Neural progenitor cell (in vitro differentiated cells): Measurements from ENCODE around the gene COTL1. TPM values are rescaled to one million over a fixed set of nuclear protein-coding genes. Genes with fewer than 3 reads are reported as not detected.
A peak's percentile ranks its signal among the peaks of the same experiment; 100 is the strongest.

ENCODE experiments used
- DNase-seq: peaks from one replicate; pipeline ENCODE4 v3.0.0-alpha.2; 2016; ENCODE audit warnings: low spot score
- H2AFZ ChIP-seq: fragments of 200-600 bp; sonication (generic); replicated peaks from 2 replicates; pipeline ENCODE4 v1.6.1; 2016; ENCODE audit warnings: antibody characterized with exemption
- H3F3A ChIP-seq: fragments of 200-600 bp; sonication (generic); 2 replicates; pipeline ENCODE4 v1.6.1; 2016; ENCODE audit warnings: antibody characterized with exemption, low read depth
- H3K27ac ChIP-seq: fragments of 200-600 bp; sonication (generic); 2 replicates; pipeline ENCODE4 v1.5.1; 2016; ENCODE audit warnings: mild to moderate bottlenecking
- H3K27me3 ChIP-seq: fragments of 200-600 bp; sonication (generic); 2 replicates; pipeline ENCODE4 v1.6.1; 2016; ENCODE audit warnings: mild to moderate bottlenecking, moderate library complexity
- H3K36me3 ChIP-seq: fragments of 200-600 bp; sonication (generic); 2 replicates; pipeline ENCODE4 v1.5.1; 2016
- H3K4me1 ChIP-seq: fragments of 200-600 bp; sonication (generic); 2 replicates; pipeline ENCODE4 v1.6.1; 2016; ENCODE audit warnings: mixed run types
- H3K4me2 ChIP-seq: fragments of 200-600 bp; sonication (generic); 2 replicates; pipeline ENCODE4 v1.6.1; 2016
- H3K4me3 ChIP-seq: fragments of 200-600 bp; sonication (generic); 2 replicates; pipeline ENCODE4 v1.5.1; 2016
- H3K79me2 ChIP-seq: fragments of 200-600 bp; sonication (generic); 2 replicates; pipeline ENCODE4 v1.6.1; 2016; ENCODE audit warnings: low read depth
- H3K9ac ChIP-seq: fragments of 200-600 bp; sonication (generic); 2 replicates; pipeline ENCODE4 v1.6.1; 2016
- H3K9me3 ChIP-seq: fragments of 200-600 bp; sonication (generic); 2 replicates; pipeline ENCODE4 v1.5.1; 2016; ENCODE audit warnings: low read depth
- H4K20me1 ChIP-seq: fragments of 200-600 bp; sonication (generic); 2 replicates; pipeline ENCODE4 v1.6.1; 2016; ENCODE audit warnings: low read depth
- H3K27ac Mint-ChIP-seq: 3 replicates; pipeline ENCODE4 v1.8.0; 2021; ENCODE audit warnings: mixed read lengths
- H3K27me3 Mint-ChIP-seq: 2 replicates; pipeline ENCODE4 v1.8.0; 2022; ENCODE audit warnings: low read depth, mild to moderate bottlenecking, inconsistent platforms, moderate library complexity, mixed read lengths; ENCODE audit not compliant: insufficient read depth
- H3K36me3 Mint-ChIP-seq: 3 replicates; pipeline ENCODE4 v1.8.0; 2021; ENCODE audit warnings: mixed read lengths
- H3K4me1 Mint-ChIP-seq: 3 replicates; pipeline ENCODE4 v1.8.0; 2021; ENCODE audit warnings: mixed read lengths
- H3K4me3 Mint-ChIP-seq: 3 replicates; pipeline ENCODE4 v1.8.0; 2021; ENCODE audit warnings: mild to moderate bottlenecking, moderate library complexity, mixed read lengths
- H3K9me3 Mint-ChIP-seq: 3 replicates; pipeline ENCODE4 v1.8.0; 2020; ENCODE audit warnings: mixed read lengths
- EZH2 ChIP-seq: fragments of 200-600 bp; sonication (generic); IDR thresholded peaks from 2 replicates; pipeline ENCODE4 v1.6.1; 2017; ENCODE audit warnings: antibody characterized with exemption, mild to moderate bottlenecking, moderate library complexity
- EZH2phosphoT487 ChIP-seq: fragments of 200-600 bp; sonication (generic); IDR thresholded peaks from 2 replicates; pipeline ENCODE4 v1.6.1; 2017; ENCODE audit warnings: antibody characterized with exemption
- total RNA-seq: library from RNA; depleted of rRNA; stranded (reverse); fragments of >200 nt; gene quantifications from 2 replicates; pipeline ENCODE4 v1.2.3, GENCODE V29; 2015; ENCODE audit warnings: low replicate concordance
- TF ChIP-seq, protein P1 (sequence below): fragments of 200-600 bp; sonication (generic); IDR thresholded peaks from 2 replicates; pipeline ENCODE4 v1.5.1; 2017; ENCODE audit warnings: antibody characterized with exemption, mild to moderate bottlenecking

Gene COTL1
- total RNA-seq, 1 donor from 2014 or later = 46.9 TPM

GRCh38 chr16:84643674-84644073, 25.8 kb upstream of the COTL1 start:
- TF ChIP-seq, protein P1, sequence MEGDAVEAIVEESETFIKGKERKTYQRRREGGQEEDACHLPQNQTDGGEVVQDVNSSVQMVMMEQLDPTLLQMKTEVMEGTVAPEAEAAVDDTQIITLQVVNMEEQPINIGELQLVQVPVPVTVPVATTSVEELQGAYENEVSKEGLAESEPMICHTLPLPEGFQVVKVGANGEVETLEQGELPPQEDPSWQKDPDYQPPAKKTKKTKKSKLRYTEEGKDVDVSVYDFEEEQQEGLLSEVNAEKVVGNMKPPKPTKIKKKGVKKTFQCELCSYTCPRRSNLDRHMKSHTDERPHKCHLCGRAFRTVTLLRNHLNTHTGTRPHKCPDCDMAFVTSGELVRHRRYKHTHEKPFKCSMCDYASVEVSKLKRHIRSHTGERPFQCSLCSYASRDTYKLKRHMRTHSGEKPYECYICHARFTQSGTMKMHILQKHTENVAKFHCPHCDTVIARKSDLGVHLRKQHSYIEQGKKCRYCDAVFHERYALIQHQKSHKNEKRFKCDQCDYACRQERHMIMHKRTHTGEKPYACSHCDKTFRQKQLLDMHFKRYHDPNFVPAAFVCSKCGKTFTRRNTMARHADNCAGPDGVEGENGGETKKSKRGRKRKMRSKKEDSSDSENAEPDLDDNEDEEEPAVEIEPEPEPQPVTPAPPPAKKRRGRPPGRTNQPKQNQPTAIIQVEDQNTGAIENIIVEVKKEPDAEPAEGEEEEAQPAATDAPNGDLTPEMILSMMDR = no peak
- no peak for TF ChIP-seq EZH2

GRCh38 chr16:84643180-84643583, 25.3 kb upstream of the COTL1 start:
- Histone ChIP-seq H3K4me3 (no peak overlapping the region), H3K36me3 (no peaks in the 10 kb centered on the region), H3K9me3 (no peaks in the 10 kb centered on the region), H3K79me2 (no peaks in the 10 kb centered on the region), H3K27ac (no peak overlapping the region), H3K4me2 (no peak overlapping the region), H2AFZ (no peak overlapping the region), H3K27me3 (peaks cover 32% of the 10 kb centered on the region), H3K9ac (no peak overlapping the region), H4K20me1 (no peaks in the 10 kb centered on the region), H3K4me1 (no peaks in the 10 kb centered on the region), H3F3A (peaks cover 6% of the 10 kb centered on the region)
- no peak for DNase-seq
- Mint-ChIP-seq H3K9me3 (peaks cover 4% of the 10 kb centered on the region), H3K4me3 (no peak overlapping the region), H3K36me3 (peaks cover 2% of the 10 kb centered on the region), H3K27me3 (peaks cover 4% of the 10 kb centered on the region), H3K4me1 (peaks cover 60% of the 10 kb centered on the region), H3K27ac (no peak overlapping the region)
- no peak for TF ChIP-seq EZH2phosphoT487
- TF ChIP-seq EZH2 = no peak
- TF ChIP-seq, protein P1 = no peak

More at GRCh38 chr16:84643674-84644073, 25.8 kb upstream of the COTL1 start:
- H3K36me3 Mint-ChIP-seq = peaks cover 2% of the 10 kb centered on the region
- H3K79me2 ChIP-seq = no peaks in the 10 kb centered on the region
- H3K9ac ChIP-seq = no peak overlapping the region
- no peaks in the 10 kb centered on the region for H4K20me1 ChIP-seq
- no peak overlapping the region for H3K27ac ChIP-seq
- peaks cover 3% of the 10 kb centered on the region for H3K27me3 Mint-ChIP-seq
- no peak overlapping the region for H3K27ac Mint-ChIP-seq
- H3F3A ChIP-seq = peaks cover 6% of the 10 kb centered on the region
- peaks cover 55% of the 10 kb centered on the region for H3K4me1 Mint-ChIP-seq
- no peaks in the 10 kb centered on the region for H3K9me3 ChIP-seq
- H3K4me2 ChIP-seq = no peak overlapping the region
- no peak overlapping the region for H3K4me3 ChIP-seq
- no peaks in the 10 kb centered on the region for H3K4me1 ChIP-seq
- H3K36me3 ChIP-seq = no peaks in the 10 kb centered on the region
- no peak for DNase-seq
- H2AFZ ChIP-seq = no peak overlapping the region
- H3K4me3 Mint-ChIP-seq = no peak overlapping the region
- H3K27me3 ChIP-seq = peaks cover 32% of the 10 kb centered on the region
- peaks cover 4% of the 10 kb centered on the region for H3K9me3 Mint-ChIP-seq

DNA sequence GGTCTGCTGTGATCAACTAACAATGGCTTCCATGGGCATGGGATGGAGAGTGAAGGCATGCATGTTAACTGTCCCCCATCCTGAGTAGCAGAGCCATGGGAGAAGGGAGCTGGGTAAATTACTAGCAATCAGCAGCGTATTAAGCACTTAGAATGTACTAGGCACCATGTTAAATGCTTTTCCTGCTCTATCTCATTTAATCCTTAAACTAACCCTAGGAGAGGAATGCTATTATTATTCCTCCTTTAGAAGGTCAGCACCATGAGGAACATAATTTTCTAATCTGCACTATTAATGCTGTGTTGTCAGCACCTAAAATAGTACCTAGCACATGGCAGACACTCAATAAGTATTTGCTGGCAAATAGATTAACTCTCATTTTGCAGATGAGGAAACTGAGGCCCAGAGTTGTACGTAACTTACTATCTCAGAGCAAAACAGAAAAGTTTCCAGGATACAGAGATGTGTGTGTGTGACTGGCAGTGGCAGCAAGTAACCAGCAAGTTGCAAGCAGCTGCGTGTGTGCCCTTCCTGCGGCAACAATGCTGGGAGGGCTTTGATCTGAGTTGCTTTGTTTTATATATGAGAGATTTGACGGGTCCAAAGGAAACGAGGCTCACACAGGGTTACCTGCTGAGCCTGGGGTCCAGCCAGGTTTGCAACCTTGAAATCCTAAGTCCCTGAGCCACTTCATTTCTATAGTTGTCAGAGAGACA, 23.9 kb upstream of the COTL1 start:
- Histone ChIP-seq H3K4me1 (no peaks in the 10 kb centered on the region), H3F3A (no peaks in the 10 kb centered on the region), H3K79me2 (no peaks in the 10 kb centered on the region), H3K27me3 (peaks cover 21% of the 10 kb centered on the region), H3K27ac (no peak overlapping the region), H3K4me2 (no peak overlapping the region), H2AFZ (no peak overlapping the region), H3K9me3 (no peaks in the 10 kb centered on the region), H3K36me3 (no peaks in the 10 kb centered on the region), H3K4me3 (no peak overlapping the region), H3K9ac (no peak overlapping the region), H4K20me1 (no peaks in the 10 kb centered on the region)
- no peak for DNase-seq
- Mint-ChIP-seq H3K27me3 (peaks cover 7% of the 10 kb centered on the region), H3K36me3 (no peaks in the 10 kb centered on the region), H3K4me1 (peaks cover 66% of the 10 kb centered on the region), H3K9me3 (peaks cover 2% of the 10 kb centered on the region), H3K27ac (peak overlapping the region; percentile 4), H3K4me3 (no peak overlapping the region)
- TF ChIP-seq EZH2 (no peak), EZH2phosphoT487 (no peak)
- TF ChIP-seq, protein P1 = no peak
